ENCODE results near the gene CUBN. TPM values are rescaled to one million over a fixed set of nuclear protein-coding genes. Genes with fewer than 3 reads are reported as not detected.

The CUBN gene
- total RNA-seq, 1 donor from 2014 or later, result 2.7 TPM

- peak; percentile 46 for DNase-seq (ENCODE audit: low read depth)
- TF ChIP-seq EZH2 (IDR thresholded peaks at IDR 0.05; ENCODE audit: insufficient read depth, low read length), result no peak
- TF ChIP-seq CTCF (IDR thresholded peaks at IDR 0.05; ENCODE audit: insufficient read depth, low read depth, low read length), result no peak
- H3K36me3 ChIP-seq (ENCODE audit: insufficient read depth, low read length), result no peaks in the 10 kb centered on the region
- peak overlapping the region; percentile 10 for H3K4me3 ChIP-seq (ENCODE audit: insufficient read depth, low read depth, low read length)
- H2AFZ ChIP-seq (ENCODE audit: low read depth, low read length), result no peak overlapping the region
- no peaks in the 10 kb centered on the region for H3K9me3 Mint-ChIP-seq (ENCODE audit: unreplicated experiment)
- H3K9ac ChIP-seq (ENCODE audit: low read length), result peak overlapping the region; percentile 32
- H3K27me3 Mint-ChIP-seq (ENCODE audit: low read depth, unreplicated experiment), result no peaks in the 10 kb centered on the region
- H3K4me1 Mint-ChIP-seq (ENCODE audit: low read depth, unreplicated experiment), result peaks cover 52% of the 10 kb centered on the region
- H3K27ac Mint-ChIP-seq (ENCODE audit: unreplicated experiment), result peak overlapping the region; percentile 16
- no peaks in the 10 kb centered on the region for H3K36me3 Mint-ChIP-seq (ENCODE audit: low read depth, unreplicated experiment)
- H3K4me3 Mint-ChIP-seq (ENCODE audit: unreplicated experiment), result no peak overlapping the region
- no peaks in the 10 kb centered on the region for H3K9me3 ChIP-seq (ENCODE audit: insufficient read depth, low read depth, low read length)
- H3K27ac ChIP-seq (ENCODE audit: low read depth, low read length), result peak overlapping the region; percentile 46
- no peaks in the 10 kb centered on the region for H4K20me1 ChIP-seq (ENCODE audit: insufficient read depth, low read length)
- H3K27me3 ChIP-seq (ENCODE audit: insufficient read depth, low read length), result no peaks in the 10 kb centered on the region
- H3K4me1 ChIP-seq (ENCODE audit: insufficient read depth, low read length), result peaks cover 27% of the 10 kb centered on the region
- no peaks in the 10 kb centered on the region for H3K79me2 ChIP-seq (ENCODE audit: insufficient read depth, low read length)
- H3K4me2 ChIP-seq (ENCODE audit: low read length), result peak overlapping the region; percentile 60
- peak; percentile 88 for FAIRE-seq
Observed at GRCh38 chr10:17067376-17068264, 62.0 kb downstream of the CUBN start.

- Histone ChIP-seq H3K36me3 (ENCODE audit: insufficient read depth, low read length) (no peaks in the 10 kb centered on the region), H3K9ac (ENCODE audit: low read length) (peak overlapping the region; percentile 6), H3K27me3 (ENCODE audit: insufficient read depth, low read length) (no peaks in the 10 kb centered on the region), H3K27ac (ENCODE audit: low read depth, low read length) (peak overlapping the region; percentile 46), H4K20me1 (ENCODE audit: insufficient read depth, low read length) (no peaks in the 10 kb centered on the region), H3K4me1 (ENCODE audit: insufficient read depth, low read length) (peaks cover 35% of the 10 kb centered on the region), H3K9me3 (ENCODE audit: insufficient read depth, low read depth, low read length) (no peaks in the 10 kb centered on the region), H3K79me2 (ENCODE audit: insufficient read depth, low read length) (no peaks in the 10 kb centered on the region), H3K4me2 (ENCODE audit: low read length) (peak overlapping the region; percentile 60), H3K4me3 (ENCODE audit: insufficient read depth, low read depth, low read length) (no peak overlapping the region), H2AFZ (ENCODE audit: low read depth, low read length) (no peak overlapping the region)
- Mint-ChIP-seq H3K9me3 (ENCODE audit: unreplicated experiment) (no peaks in the 10 kb centered on the region), H3K4me3 (ENCODE audit: unreplicated experiment) (no peak overlapping the region), H3K4me1 (ENCODE audit: low read depth, unreplicated experiment) (peaks cover 55% of the 10 kb centered on the region), H3K27ac (ENCODE audit: unreplicated experiment) (peak overlapping the region; percentile 16), H3K27me3 (ENCODE audit: low read depth, unreplicated experiment) (no peaks in the 10 kb centered on the region), H3K36me3 (ENCODE audit: low read depth, unreplicated experiment) (no peaks in the 10 kb centered on the region)
- no peak for FAIRE-seq
- DNase-seq (ENCODE audit: low read depth), result no peak
- TF ChIP-seq EZH2 (IDR thresholded peaks at IDR 0.05; ENCODE audit: insufficient read depth, low read length), result no peak
- TF ChIP-seq CTCF (IDR thresholded peaks at IDR 0.05; ENCODE audit: insufficient read depth, low read depth, low read length), result no peak
Observed at GRCh38 chr10:17066807-17067206, 62.8 kb downstream of the CUBN start.

- Histone ChIP-seq H3K4me1 (ENCODE audit: insufficient read depth, low read length) (peaks cover 43% of the 10 kb centered on the region), H2AFZ (ENCODE audit: low read depth, low read length) (no peak overlapping the region), H3K27me3 (ENCODE audit: insufficient read depth, low read length) (no peaks in the 10 kb centered on the region), H3K4me3 (ENCODE audit: insufficient read depth, low read depth, low read length) (no peak overlapping the region), H3K27ac (ENCODE audit: low read depth, low read length) (no peak overlapping the region), H3K79me2 (ENCODE audit: insufficient read depth, low read length) (no peaks in the 10 kb centered on the region), H3K36me3 (ENCODE audit: insufficient read depth, low read length) (no peaks in the 10 kb centered on the region), H4K20me1 (ENCODE audit: insufficient read depth, low read length) (no peaks in the 10 kb centered on the region), H3K4me2 (ENCODE audit: low read length) (peak overlapping the region; percentile 8), H3K9ac (ENCODE audit: low read length) (no peak overlapping the region), H3K9me3 (ENCODE audit: insufficient read depth, low read depth, low read length) (no peaks in the 10 kb centered on the region)
- H3K9me3 Mint-ChIP-seq (ENCODE audit: unreplicated experiment), result no peaks in the 10 kb centered on the region
- H3K27me3 Mint-ChIP-seq (ENCODE audit: low read depth, unreplicated experiment), result no peaks in the 10 kb centered on the region
- no peak for FAIRE-seq
- H3K4me1 Mint-ChIP-seq (ENCODE audit: low read depth, unreplicated experiment), result peaks cover 63% of the 10 kb centered on the region
- TF ChIP-seq CTCF (IDR thresholded peaks at IDR 0.05; ENCODE audit: insufficient read depth, low read depth, low read length) (no peak), EZH2 (IDR thresholded peaks at IDR 0.05; ENCODE audit: insufficient read depth, low read length) (no peak)
- no peak for DNase-seq (ENCODE audit: low read depth)
- no peak overlapping the region for H3K4me3 Mint-ChIP-seq (ENCODE audit: unreplicated experiment)
- no peaks in the 10 kb centered on the region for H3K36me3 Mint-ChIP-seq (ENCODE audit: low read depth, unreplicated experiment)
- peak overlapping the region; percentile 95 for H3K27ac Mint-ChIP-seq (ENCODE audit: unreplicated experiment)
Observed at GRCh38 chr10:17066000-17066399, 63.6 kb downstream of the CUBN start.

Measured in astrocyte (in vitro differentiated cells and primary cell).